ENCODE measurements around the gene SPIN3.
A peak's percentile ranks its signal among the peaks of the same experiment; 100 is the strongest.

Gene SPIN3

DNA sequence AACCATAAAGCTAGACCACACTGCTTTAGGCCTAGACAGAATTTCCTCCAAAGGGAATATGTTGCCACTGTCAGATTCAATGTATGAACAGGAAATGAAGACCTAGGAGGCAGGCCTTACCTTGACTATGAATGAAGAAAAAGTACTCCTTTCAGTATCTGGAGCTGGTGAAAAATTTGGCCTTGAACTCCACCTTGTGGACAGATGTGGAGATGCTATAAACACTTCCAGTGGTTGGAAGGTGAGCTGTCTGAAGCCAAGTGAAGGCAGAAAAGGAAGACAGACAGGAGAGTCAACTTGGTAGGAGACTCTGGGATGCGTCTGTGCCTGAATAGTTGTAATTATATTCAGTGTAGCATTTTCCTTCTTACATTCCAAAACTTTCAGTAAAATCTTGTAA lies 17.2 kb downstream of the SPIN3 start:
- TF ChIP-seq, protein P1, sequence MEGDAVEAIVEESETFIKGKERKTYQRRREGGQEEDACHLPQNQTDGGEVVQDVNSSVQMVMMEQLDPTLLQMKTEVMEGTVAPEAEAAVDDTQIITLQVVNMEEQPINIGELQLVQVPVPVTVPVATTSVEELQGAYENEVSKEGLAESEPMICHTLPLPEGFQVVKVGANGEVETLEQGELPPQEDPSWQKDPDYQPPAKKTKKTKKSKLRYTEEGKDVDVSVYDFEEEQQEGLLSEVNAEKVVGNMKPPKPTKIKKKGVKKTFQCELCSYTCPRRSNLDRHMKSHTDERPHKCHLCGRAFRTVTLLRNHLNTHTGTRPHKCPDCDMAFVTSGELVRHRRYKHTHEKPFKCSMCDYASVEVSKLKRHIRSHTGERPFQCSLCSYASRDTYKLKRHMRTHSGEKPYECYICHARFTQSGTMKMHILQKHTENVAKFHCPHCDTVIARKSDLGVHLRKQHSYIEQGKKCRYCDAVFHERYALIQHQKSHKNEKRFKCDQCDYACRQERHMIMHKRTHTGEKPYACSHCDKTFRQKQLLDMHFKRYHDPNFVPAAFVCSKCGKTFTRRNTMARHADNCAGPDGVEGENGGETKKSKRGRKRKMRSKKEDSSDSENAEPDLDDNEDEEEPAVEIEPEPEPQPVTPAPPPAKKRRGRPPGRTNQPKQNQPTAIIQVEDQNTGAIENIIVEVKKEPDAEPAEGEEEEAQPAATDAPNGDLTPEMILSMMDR (IDR thresholded peaks at IDR 0.05), result peak; percentile 46
- Mint-ChIP-seq H3K27ac (no peak overlapping the region), H3K36me3 (ENCODE audit: low read depth) (peaks cover 29% of the 10 kb centered on the region), H3K27me3 (ENCODE audit: low read depth, poor library complexity) (no peaks in the 10 kb centered on the region), H3K4me3 (no peak overlapping the region), H3K4me1 (no peaks in the 10 kb centered on the region), H3K9me3 (peaks cover 13% of the 10 kb centered on the region)
- peak; percentile 6 for DNase-seq

DNA sequence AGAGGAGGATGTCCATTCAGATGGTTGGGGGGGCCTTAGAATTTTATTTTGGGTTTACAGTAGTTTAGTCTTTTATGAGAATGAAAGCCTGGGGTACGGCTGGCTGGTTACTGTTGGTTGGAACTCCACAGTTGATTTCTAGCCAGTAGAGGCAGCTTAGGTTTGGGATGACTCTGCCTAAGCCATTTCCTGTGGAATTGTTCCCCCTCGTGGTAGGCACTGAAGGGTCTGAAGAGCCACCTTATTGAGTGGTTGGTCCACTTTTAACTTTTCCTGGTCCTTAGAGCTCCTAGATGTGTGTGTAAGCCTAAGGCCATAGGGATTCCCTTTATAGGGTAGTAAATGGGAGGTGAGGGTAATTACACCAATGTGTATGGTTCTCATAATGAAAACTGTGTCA lies 19.7 kb downstream of the SPIN3 start:
- H3K4me1 Mint-ChIP-seq, result no peaks in the 10 kb centered on the region
- peaks cover 19% of the 10 kb centered on the region for H3K9me3 Mint-ChIP-seq
- H3K4me3 Mint-ChIP-seq, result no peak overlapping the region
- DNase-seq, result no peak
- peaks cover 51% of the 10 kb centered on the region for H3K36me3 Mint-ChIP-seq (ENCODE audit: low read depth)
- TF ChIP-seq, protein P1 (IDR thresholded peaks at IDR 0.05), result no peak
- H3K27me3 Mint-ChIP-seq (ENCODE audit: low read depth, poor library complexity), result no peaks in the 10 kb centered on the region
- H3K27ac Mint-ChIP-seq, result no peak overlapping the region

DNA sequence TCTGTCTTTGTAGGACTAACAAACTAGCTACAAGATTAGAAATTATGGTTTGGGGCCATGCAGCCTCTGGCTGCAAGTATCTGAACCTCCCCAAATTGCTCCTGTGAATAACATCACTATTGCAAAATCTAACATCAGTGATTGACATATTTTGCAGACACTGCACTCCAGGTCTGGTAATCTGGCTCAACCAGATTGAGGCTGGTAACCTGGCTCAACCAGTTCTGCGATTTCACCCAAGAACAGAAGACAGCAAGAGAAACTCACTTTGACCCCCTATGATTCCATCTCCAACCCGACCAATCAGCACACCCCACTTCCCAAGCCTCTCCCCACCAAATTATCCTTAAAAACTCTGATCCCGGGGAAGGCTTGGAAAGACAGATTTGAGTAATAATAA lies 20.9 kb downstream of the SPIN3 start:
- no peaks in the 10 kb centered on the region for H3K27me3 Mint-ChIP-seq (ENCODE audit: low read depth, poor library complexity)
- H3K9me3 Mint-ChIP-seq, result peaks cover 15% of the 10 kb centered on the region
- H3K4me1 Mint-ChIP-seq, result no peaks in the 10 kb centered on the region

DNA sequence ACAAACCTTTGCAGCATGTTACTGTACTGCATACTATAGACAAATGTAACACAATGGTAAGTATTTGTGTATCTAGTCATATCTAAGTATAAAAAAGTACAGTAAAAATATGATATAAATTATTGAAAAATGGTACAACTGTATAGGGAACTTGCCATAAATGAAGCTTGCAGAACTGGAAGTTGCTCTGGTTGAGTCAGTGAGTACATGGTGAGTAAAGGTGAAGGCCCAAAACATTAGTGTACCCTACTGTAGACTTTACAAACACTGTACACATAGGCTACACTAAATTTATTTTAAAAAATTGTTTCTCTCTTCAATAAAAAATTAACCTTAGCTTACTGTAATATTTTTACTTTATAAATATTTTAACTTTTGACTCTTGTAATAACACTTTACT lies 25.8 kb downstream of the SPIN3 start:
- H3K4me3 Mint-ChIP-seq, result no peak overlapping the region
- no peak overlapping the region for H3K27ac Mint-ChIP-seq
- TF ChIP-seq, protein P1 (IDR thresholded peaks at IDR 0.05), result no peak
- no peaks in the 10 kb centered on the region for H3K27me3 Mint-ChIP-seq (ENCODE audit: low read depth, poor library complexity)
- no peaks in the 10 kb centered on the region for H3K4me1 Mint-ChIP-seq
- peaks cover 18% of the 10 kb centered on the region for H3K9me3 Mint-ChIP-seq
- H3K36me3 Mint-ChIP-seq (ENCODE audit: low read depth), result peaks cover 60% of the 10 kb centered on the region
- no peak for DNase-seq

More for the DNA sequence above, 20.9 kb downstream of the SPIN3 start:
- Mint-ChIP-seq H3K36me3 (ENCODE audit: low read depth) (peaks cover 51% of the 10 kb centered on the region), H3K27ac (no peak overlapping the region), H3K4me3 (no peak overlapping the region)
- no peak for DNase-seq
- TF ChIP-seq, protein P1 (IDR thresholded peaks at IDR 0.05), result no peak

DNA sequence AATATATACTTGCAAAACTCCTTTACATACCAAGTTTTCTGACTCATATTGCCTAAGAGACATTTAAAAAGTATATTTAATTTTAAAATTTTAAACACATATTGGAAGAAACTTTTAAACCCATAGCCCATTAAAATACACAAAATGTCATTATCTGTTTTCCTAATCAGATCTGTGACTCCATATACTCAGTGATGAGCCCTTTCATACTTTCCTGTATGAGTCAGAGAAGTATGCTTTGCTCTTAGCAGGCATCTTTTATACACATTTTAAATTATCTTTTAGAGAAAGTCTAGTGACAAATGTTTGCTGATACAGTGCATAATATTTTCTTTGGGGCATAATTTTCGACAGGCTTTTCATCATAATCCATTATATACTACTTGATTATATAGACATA lies 26.4 kb downstream of the SPIN3 start:
- H3K9me3 Mint-ChIP-seq, result peaks cover 24% of the 10 kb centered on the region
- H3K4me1 Mint-ChIP-seq, result no peaks in the 10 kb centered on the region
- H3K27me3 Mint-ChIP-seq (ENCODE audit: low read depth, poor library complexity), result no peaks in the 10 kb centered on the region
- no peak for DNase-seq
- TF ChIP-seq, protein P1 (IDR thresholded peaks at IDR 0.05), result no peak
- peaks cover 62% of the 10 kb centered on the region for H3K36me3 Mint-ChIP-seq (ENCODE audit: low read depth)
- H3K4me3 Mint-ChIP-seq, result no peak overlapping the region
- H3K27ac Mint-ChIP-seq, result no peak overlapping the region

DNA sequence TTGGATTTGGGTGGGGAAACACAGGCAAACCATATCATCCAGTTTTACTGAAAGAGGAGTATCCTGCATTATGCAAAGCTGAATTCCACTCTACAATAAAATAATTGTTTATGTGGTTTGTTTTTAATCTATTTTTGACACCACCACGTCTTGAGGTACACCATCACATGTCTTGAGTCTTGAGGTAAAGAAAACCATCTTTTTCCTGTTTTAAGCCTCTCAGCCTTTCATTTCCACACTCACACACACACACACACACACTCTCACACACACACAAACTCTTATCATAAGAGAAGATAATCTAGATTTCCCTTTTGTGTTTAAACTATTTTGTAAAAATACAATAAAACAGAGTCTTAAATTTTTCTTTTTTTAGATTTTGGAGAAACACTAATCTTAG lies 32.0 kb downstream of the SPIN3 start:
- Mint-ChIP-seq H3K4me1 (no peaks in the 10 kb centered on the region), H3K4me3 (no peak overlapping the region), H3K27ac (no peak overlapping the region), H3K27me3 (ENCODE audit: low read depth, poor library complexity) (no peaks in the 10 kb centered on the region), H3K9me3 (peaks cover 55% of the 10 kb centered on the region), H3K36me3 (ENCODE audit: low read depth) (peaks cover 76% of the 10 kb centered on the region)
- DNase-seq, result no peak
- TF ChIP-seq, protein P1 (IDR thresholded peaks at IDR 0.05), result no peak

All from nephron progenitor cell (in vitro differentiated cells).